CD8-positive, alpha-beta memory T cell (primary cell): Measurements from ENCODE around the gene GAB2. TPM values are rescaled to one million over a fixed set of nuclear protein-coding genes. Genes with fewer than 3 reads are reported as not detected.
A peak's percentile ranks its signal among the peaks of the same experiment; 100 is the strongest.

Experiments used
- CTCF ChIA-PET: fragments of 350-600 bp; sonication (Branson Sonifier 250); formaldehyde crosslinking; loops from one replicate; lab custom pipeline; 2021; ENCODE audit warnings: antibody characterized with exemption; lab: Charles Lee
- POLR2A ChIA-PET: fragments of 350-600 bp; sonication (Branson Sonifier 250); formaldehyde crosslinking; loops from one replicate; lab custom pipeline; 2021; ENCODE audit warnings: antibody characterized with exemption; lab: Charles Lee
- DNase-seq, 5 donors: peaks; one replicate each; pipeline versions ENCODE4 v3.0.0 to v3.0.0-alpha.2; 2020 to 2022; ENCODE audit warnings: mixed read lengths in 1 of 5
- H3K27ac ChIP-seq: one replicate; pipeline ENCODE4 v1.7.0; 2013; ENCODE audit warnings: low read depth, mild to moderate bottlenecking, low read length, moderate library complexity
- H3K27me3 ChIP-seq: 2 replicates; pipeline ENCODE4 v1.7.0; 2013; ENCODE audit warnings: low read length, mild to moderate bottlenecking; ENCODE audit not compliant: insufficient read depth, poor library complexity, severe bottlenecking
- H3K36me3 ChIP-seq: 2 replicates; pipeline ENCODE4 v1.7.0; 2013; ENCODE audit warnings: mild to moderate bottlenecking, low read length, moderate library complexity; ENCODE audit not compliant: insufficient read depth
- H3K4me1 ChIP-seq: 2 replicates; pipeline ENCODE4 v1.7.0; 2013; ENCODE audit warnings: mild to moderate bottlenecking, low read length, moderate library complexity; ENCODE audit not compliant: insufficient read depth
- H3K4me3 ChIP-seq: 2 replicates; pipeline ENCODE4 v1.7.0; 2013; ENCODE audit warnings: mild to moderate bottlenecking, low read length
- H3K9me3 ChIP-seq: 2 replicates; pipeline ENCODE4 v1.7.0; 2013; ENCODE audit warnings: mild to moderate bottlenecking, low read length
- H3K27ac Mint-ChIP-seq, 8 donors: one replicate each; pipeline ENCODE4 v1.8.0; 2020 to 2021; ENCODE audit warnings: mixed read lengths in 8 of 8, mild to moderate bottlenecking in 6 of 8, inconsistent platforms in 3 of 8, moderate library complexity in 3 of 8
- H3K27me3 Mint-ChIP-seq, 2 donors: one replicate each; pipeline ENCODE4 v1.8.0; 2020 to 2021; ENCODE audit warnings: mixed read lengths in 2 of 2, mild to moderate bottlenecking in 1 of 2, moderate library complexity in 1 of 2
- H3K36me3 Mint-ChIP-seq, 3 donors: one replicate each; pipeline ENCODE4 v1.8.0; 2020 to 2021; ENCODE audit warnings: mixed read lengths in 3 of 3, inconsistent platforms in 1 of 3, mild to moderate bottlenecking in 1 of 3
- H3K4me1 Mint-ChIP-seq, 3 donors: one replicate each; pipeline ENCODE4 v1.8.0; 2020 to 2021; ENCODE audit warnings: mixed read lengths in 3 of 3, inconsistent platforms in 1 of 3, mild to moderate bottlenecking in 1 of 3
- H3K4me3 Mint-ChIP-seq, 7 donors: one replicate each; pipeline ENCODE4 v1.8.0; 2020 to 2021; ENCODE audit warnings: mixed read lengths in 7 of 7, mild to moderate bottlenecking in 6 of 7, moderate library complexity in 4 of 7, inconsistent platforms in 2 of 7
- H3K9me3 Mint-ChIP-seq, 5 donors: one replicate each; pipeline ENCODE4 v1.8.0; 2020 to 2022; ENCODE audit warnings: mixed read lengths in 5 of 5, mild to moderate bottlenecking in 3 of 5, moderate library complexity in 2 of 5, inconsistent platforms in 1 of 5
- polyA plus RNA-seq: library from polyadenylated mRNA; unstranded; fragments of 300-500 nt; fragmentation: Illumina TruSeq; gene quantifications from one replicate; pipeline ENCODE4 v1.2.3, GENCODE V29; 2021
- total RNA-seq, 2 experiments: library from RNA; stranded (reverse); gene quantifications; one replicate each; pipeline ENCODE4 v1.2.3, GENCODE V29; 2021

GAB2 gene
- total and polyA plus RNA-seq, 3 experiments from 2014 or later = 2.9 to 4.3 TPM; not detected in 1

DNA sequence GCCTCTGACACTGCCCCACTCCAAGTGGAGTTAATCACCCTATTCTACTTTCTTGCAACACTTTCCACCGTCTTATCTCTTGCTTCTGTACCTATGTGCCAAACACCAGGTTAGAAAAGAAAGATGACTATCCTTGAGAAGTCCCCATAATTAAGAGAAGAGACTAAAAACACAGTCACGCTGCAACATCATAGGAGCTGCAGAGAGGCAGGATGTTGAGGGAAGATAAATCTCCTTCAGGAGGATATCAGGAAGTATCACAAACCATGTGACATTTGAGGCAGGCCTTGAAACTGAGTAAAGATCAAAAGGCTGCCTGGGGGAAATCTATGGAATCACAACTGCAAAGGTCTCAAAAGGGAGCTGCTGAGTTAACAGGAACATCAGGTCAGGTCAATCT lies 24.8 kb downstream of the GAB2 start:
- Histone ChIP-seq H3K9me3 (no peaks in the 10 kb centered on the region), H3K4me3 (no peak overlapping the region), H3K27ac (no peak overlapping the region), H3K27me3 (no peaks in the 10 kb centered on the region), H3K4me1 (no peaks in the 10 kb centered on the region), H3K36me3 (no peaks in the 10 kb centered on the region)
- ChIA-PET CTCF (no interaction called here), POLR2A (no interaction called here)
- DNase-seq = no peak
- no peaks in the 10 kb centered on the region for H3K9me3 Mint-ChIP-seq
- peaks cover 0 to 5% of the 10 kb centered on the region in 2 donors for H3K27me3 Mint-ChIP-seq
- peak overlapping the region in 1 of 8 donors; percentile 51 for H3K27ac Mint-ChIP-seq
- H3K36me3 Mint-ChIP-seq = peaks cover 0 to 5% (median 1%) of the 10 kb centered on the region in 3 donors
- peaks cover 5 to 6% (median 5%) of the 10 kb centered on the region in 3 donors for H3K4me1 Mint-ChIP-seq
- H3K4me3 Mint-ChIP-seq = no peak overlapping the region

DNA sequence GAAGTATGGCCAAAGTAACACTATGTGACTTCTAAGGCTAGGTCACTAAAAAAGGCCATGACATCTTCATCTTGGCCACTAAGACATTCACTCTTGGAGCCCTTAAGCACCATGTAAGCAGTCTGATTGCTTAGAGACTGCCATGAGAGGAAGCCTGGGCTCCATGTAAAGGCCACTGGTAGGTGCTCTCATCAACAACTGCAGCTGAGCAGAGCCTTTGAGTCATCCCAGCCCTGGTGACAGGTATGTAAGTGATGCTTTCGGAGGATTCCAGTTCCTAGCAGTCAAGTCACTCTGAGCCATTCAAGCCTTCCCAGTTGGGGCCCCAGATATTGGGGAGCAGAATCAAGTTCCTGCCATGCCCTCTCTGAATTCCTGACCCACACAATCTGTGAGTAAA lies 26.2 kb downstream of the GAB2 start:
- no peaks in the 10 kb centered on the region for H3K4me1 ChIP-seq
- H3K36me3 ChIP-seq = no peaks in the 10 kb centered on the region
- Mint-ChIP-seq H3K9me3 (no peaks in the 10 kb centered on the region), H3K27ac (no peak overlapping the region), H3K4me1 (no peaks in the 10 kb centered on the region), H3K36me3 (peaks cover 0 to 5% (median 3%) of the 10 kb centered on the region in 3 donors), H3K4me3 (no peak overlapping the region), H3K27me3 (peaks cover 0 to 5% of the 10 kb centered on the region in 2 donors)
- H3K27ac ChIP-seq = no peak overlapping the region
- H3K9me3 ChIP-seq = no peaks in the 10 kb centered on the region
- ChIA-PET CTCF (no interaction called here), POLR2A (no interaction called here)
- DNase-seq = no peak
- H3K4me3 ChIP-seq = no peak overlapping the region
- H3K27me3 ChIP-seq = no peaks in the 10 kb centered on the region

DNA sequence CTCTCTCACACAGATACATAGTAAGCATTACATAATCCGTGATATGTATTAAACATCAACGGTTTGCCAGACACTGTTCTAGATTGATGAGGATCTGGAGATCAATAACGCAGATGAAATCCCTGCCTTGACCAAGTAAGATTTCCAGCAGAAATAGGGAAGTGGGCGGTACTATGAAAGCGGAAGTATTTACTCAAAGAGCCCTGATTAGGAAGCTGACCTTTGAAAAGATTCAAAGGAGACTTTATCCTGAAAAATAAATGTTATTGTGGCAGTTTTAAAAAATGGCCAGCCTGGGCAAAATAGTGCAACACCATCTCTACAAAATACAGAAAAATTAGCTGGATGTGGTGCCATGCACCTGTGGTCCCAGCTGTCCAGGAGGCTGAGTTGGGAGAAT lies 26.8 kb downstream of the GAB2 start:
- Histone ChIP-seq H3K9me3 (no peaks in the 10 kb centered on the region), H3K27me3 (no peaks in the 10 kb centered on the region), H3K36me3 (no peaks in the 10 kb centered on the region), H3K4me1 (no peaks in the 10 kb centered on the region), H3K27ac (no peak overlapping the region), H3K4me3 (no peak overlapping the region)
- ChIA-PET CTCF (no interaction called here), POLR2A (no interaction called here)
- peaks cover 0 to 5% (median 3%) of the 10 kb centered on the region in 3 donors for H3K36me3 Mint-ChIP-seq
- peaks cover 0 to 5% (median 2%) of the 10 kb centered on the region in 5 donors for H3K9me3 Mint-ChIP-seq
- no peak overlapping the region for H3K27ac Mint-ChIP-seq
- no peak overlapping the region for H3K4me3 Mint-ChIP-seq
- no peak for DNase-seq
- no peaks in the 10 kb centered on the region for H3K4me1 Mint-ChIP-seq
- peaks cover 0 to 5% of the 10 kb centered on the region in 2 donors for H3K27me3 Mint-ChIP-seq

DNA sequence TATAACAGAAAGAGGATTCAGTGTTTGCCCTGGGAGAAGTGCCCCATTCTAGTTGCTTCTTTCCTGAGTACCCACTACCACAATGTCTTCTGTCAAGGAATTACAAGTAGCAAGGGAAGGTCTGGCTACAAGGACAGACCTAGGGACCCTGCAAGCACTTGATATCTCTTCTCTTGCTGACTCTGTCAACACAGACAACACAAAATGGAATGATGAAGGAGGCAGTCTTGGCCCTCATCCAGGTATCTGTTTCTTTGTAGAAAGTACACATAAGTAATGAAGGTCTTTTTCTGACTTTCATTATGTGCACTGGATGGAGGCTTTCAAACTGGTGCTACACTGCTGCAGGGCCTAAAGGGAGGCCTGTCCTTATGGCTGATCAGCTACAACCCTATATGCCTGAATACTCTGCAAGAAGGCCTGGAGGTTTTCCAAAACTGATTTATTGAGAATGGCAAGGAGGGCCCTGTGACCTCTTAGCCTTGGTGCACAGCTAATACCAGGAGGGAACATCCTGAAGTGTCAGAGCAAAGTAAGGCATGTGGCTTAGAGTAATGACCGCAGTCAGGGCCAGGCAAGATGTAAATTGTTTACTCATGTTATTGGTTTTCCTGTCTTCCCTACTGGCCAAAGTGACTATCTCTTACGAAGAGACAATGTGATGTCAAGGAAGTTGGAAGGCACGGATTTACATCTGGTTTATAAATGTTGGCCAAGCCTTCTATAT lies 31.2 kb downstream of the GAB2 start:
- Mint-ChIP-seq H3K9me3 (peaks cover 8 to 21% (median 12%) of the 10 kb centered on the region in 5 donors), H3K36me3 (peaks cover 1 to 25% (median 7%) of the 10 kb centered on the region in 3 donors), H3K4me3 (no peak overlapping the region), H3K27ac (no peak overlapping the region), H3K4me1 (no peaks in the 10 kb centered on the region), H3K27me3 (peaks cover 4 to 6% of the 10 kb centered on the region in 2 donors)
- H3K27me3 ChIP-seq = no peaks in the 10 kb centered on the region
- no peaks in the 10 kb centered on the region for H3K4me1 ChIP-seq
- DNase-seq = no peak
- no peak overlapping the region for H3K27ac ChIP-seq
- H3K36me3 ChIP-seq = no peaks in the 10 kb centered on the region
- ChIA-PET CTCF (no interaction called here), POLR2A (no interaction called here)
- no peak overlapping the region for H3K4me3 ChIP-seq
- H3K9me3 ChIP-seq = no peaks in the 10 kb centered on the region

DNA sequence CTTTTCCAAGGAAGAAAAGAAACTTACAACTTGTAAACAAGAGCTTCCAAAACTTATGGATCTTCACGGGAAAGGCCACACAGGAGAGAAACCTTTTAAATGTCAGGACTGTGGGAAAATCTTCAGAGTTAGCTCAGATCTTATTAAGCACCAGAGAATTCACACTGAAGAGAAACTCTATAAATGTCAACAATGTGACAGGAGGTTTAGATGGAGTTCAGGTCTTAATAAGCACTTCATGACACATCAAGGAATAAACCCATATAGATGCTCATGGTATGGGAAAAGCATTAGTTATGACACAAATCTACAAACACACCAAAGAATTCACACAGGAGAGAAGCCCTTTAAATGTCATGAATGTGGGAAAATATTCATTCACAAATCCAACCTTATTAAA lies 32.4 kb downstream of the GAB2 start:
- CTCF ChIA-PET = no interaction called here
- H3K27me3 Mint-ChIP-seq = peaks cover 6 to 10% of the 10 kb centered on the region in 2 donors
- H3K27ac Mint-ChIP-seq = no peak overlapping the region
- DNase-seq = no peak
- Histone ChIP-seq H3K4me3 (no peak overlapping the region), H3K27me3 (no peaks in the 10 kb centered on the region), H3K27ac (no peak overlapping the region), H3K4me1 (no peaks in the 10 kb centered on the region), H3K36me3 (no peaks in the 10 kb centered on the region), H3K9me3 (no peaks in the 10 kb centered on the region)
- peaks cover 8 to 21% (median 12%) of the 10 kb centered on the region in 5 donors for H3K9me3 Mint-ChIP-seq
- H3K36me3 Mint-ChIP-seq = peaks cover 1 to 24% (median 6%) of the 10 kb centered on the region in 3 donors
- no peaks in the 10 kb centered on the region for H3K4me1 Mint-ChIP-seq
- no peak overlapping the region for H3K4me3 Mint-ChIP-seq
- POLR2A ChIA-PET = no interaction called here

DNA sequence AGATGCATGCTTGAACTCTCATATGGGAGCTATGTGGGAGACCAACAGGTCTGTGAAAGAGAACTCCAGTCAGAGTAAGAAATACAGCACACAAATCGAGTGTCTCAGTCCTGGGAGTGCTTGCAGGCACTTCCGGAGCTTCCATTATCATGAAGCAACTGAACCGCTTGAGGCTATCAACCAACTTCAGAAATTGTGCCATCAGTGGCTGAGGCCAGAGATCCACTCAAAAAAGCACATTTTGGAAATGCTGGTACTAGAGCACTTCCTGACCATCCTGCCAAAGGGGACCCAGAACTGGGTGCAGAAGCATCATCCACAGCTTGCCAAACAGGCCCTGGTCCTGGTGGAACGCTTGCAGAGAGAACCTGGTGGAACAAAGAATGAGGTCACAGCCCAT lies 33.4 kb downstream of the GAB2 start:
- Histone ChIP-seq H3K27me3 (no peaks in the 10 kb centered on the region), H3K36me3 (no peaks in the 10 kb centered on the region), H3K4me3 (no peak overlapping the region), H3K9me3 (no peaks in the 10 kb centered on the region), H3K27ac (no peak overlapping the region), H3K4me1 (no peaks in the 10 kb centered on the region)
- no peak overlapping the region for H3K27ac Mint-ChIP-seq
- H3K9me3 Mint-ChIP-seq = peaks cover 8 to 21% (median 12%) of the 10 kb centered on the region in 5 donors
- peaks cover 0 to 3% (median 1%) of the 10 kb centered on the region in 3 donors for H3K4me1 Mint-ChIP-seq
- ChIA-PET POLR2A (no interaction called here), CTCF (no interaction called here)
- peaks cover 6 to 10% of the 10 kb centered on the region in 2 donors for H3K27me3 Mint-ChIP-seq
- peaks cover 1 to 30% (median 6%) of the 10 kb centered on the region in 3 donors for H3K36me3 Mint-ChIP-seq
- DNase-seq = no peak
- H3K4me3 Mint-ChIP-seq = no peak overlapping the region

DNA sequence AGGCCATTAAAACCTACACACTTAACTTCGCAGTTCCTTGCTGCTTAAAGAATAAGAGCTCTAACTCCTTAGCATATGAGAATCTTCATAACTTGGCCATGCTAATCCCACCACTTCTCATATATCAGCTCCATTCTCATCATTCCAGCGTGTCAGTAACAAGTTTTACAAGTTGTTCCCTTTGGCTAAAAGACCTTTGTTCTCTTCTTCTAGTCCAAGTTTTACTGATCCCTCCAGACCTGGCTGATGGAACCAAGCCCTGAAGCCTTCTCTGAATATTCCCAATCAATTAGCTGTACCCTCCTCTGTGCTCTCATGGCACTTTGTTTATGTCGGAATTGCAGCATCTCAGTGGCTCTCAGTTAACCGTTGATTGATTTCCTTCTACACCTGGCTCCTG lies 35.8 kb downstream of the GAB2 start:
- Histone ChIP-seq H3K4me3 (no peak overlapping the region), H3K9me3 (no peaks in the 10 kb centered on the region), H3K4me1 (no peaks in the 10 kb centered on the region), H3K27me3 (no peaks in the 10 kb centered on the region), H3K36me3 (no peaks in the 10 kb centered on the region), H3K27ac (no peak overlapping the region)
- Mint-ChIP-seq H3K27ac (no peak overlapping the region), H3K4me1 (peaks cover 0 to 10% (median 4%) of the 10 kb centered on the region in 3 donors), H3K4me3 (no peak overlapping the region), H3K36me3 (peaks cover 1 to 35% (median 4%) of the 10 kb centered on the region in 3 donors), H3K9me3 (peaks cover 11 to 21% (median 12%) of the 10 kb centered on the region in 5 donors), H3K27me3 (peaks cover 7 to 14% of the 10 kb centered on the region in 2 donors)
- ChIA-PET CTCF (no interaction called here), POLR2A (no interaction called here)
- DNase-seq = no peak

DNA sequence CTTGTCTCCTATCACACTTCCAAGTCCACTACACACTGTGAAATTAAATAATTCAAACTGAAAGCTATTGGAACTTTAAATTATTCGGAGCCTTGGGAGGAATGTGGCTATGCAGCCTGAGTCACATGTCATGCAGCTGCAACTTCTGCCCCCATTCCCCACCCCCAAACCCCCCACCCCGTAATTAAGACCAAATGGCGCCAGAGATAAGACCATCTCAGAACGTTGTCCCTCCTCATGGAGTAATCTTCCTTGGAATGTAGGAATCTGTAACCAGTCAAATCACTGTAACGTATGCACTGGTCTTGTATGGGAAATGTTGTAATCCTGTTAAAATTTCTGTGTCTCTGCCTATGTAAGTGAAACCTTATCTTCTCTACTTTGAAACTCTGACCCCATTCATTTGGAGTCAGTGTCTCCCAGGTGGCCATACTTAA lies 37.0 kb downstream of the GAB2 start:
- Mint-ChIP-seq H3K4me1 (peaks cover 0 to 10% (median 4%) of the 10 kb centered on the region in 3 donors), H3K36me3 (peaks cover 1 to 35% (median 4%) of the 10 kb centered on the region in 3 donors), H3K4me3 (no peak overlapping the region), H3K27me3 (peaks cover 7 to 14% of the 10 kb centered on the region in 2 donors), H3K9me3 (peaks cover 10 to 18% (median 12%) of the 10 kb centered on the region in 5 donors), H3K27ac (no peak overlapping the region)
- Histone ChIP-seq H3K4me1 (no peaks in the 10 kb centered on the region), H3K4me3 (no peak overlapping the region), H3K27me3 (no peaks in the 10 kb centered on the region), H3K27ac (no peak overlapping the region), H3K36me3 (no peaks in the 10 kb centered on the region), H3K9me3 (no peaks in the 10 kb centered on the region)
- DNase-seq = no peak
- CTCF ChIA-PET = no interaction called here
- POLR2A ChIA-PET = no interaction called here
